Neural cell (in vitro differentiated cells): ENCODE data around the gene C2CD2.

ENCODE experiments used
- CTCF ChIP-seq: fragments of 450-650 bp; IDR thresholded peaks from 2 replicates; pipeline ENCODE4 v1.5.1; 2014; ENCODE audit warnings: antibody characterized with exemption, mild to moderate bottlenecking, moderate library complexity; ENCODE audit not compliant: poor library complexity, severe bottlenecking
- EP300 ChIP-seq: fragments of 450-650 bp; conservative IDR thresholded peaks from 2 replicates; pipeline ENCODE4 v1.6.1; 2014; ENCODE audit warnings: antibody characterized with exemption, mild to moderate bottlenecking, moderate library complexity; ENCODE audit not compliant: poor library complexity, severe bottlenecking
- EZH2 ChIP-seq: fragments of 200-600, 300-800 bp; shearing (Covaris generic), sonication (generic); IDR thresholded peaks from 2 replicates; pipeline ENCODE4 v1.6.1; 2014; ENCODE audit warnings: antibody characterized with exemption, low read length, borderline replicate concordance, mild to moderate bottlenecking; ENCODE audit not compliant: insufficient read depth, poor library complexity, severe bottlenecking
- MXI1 ChIP-seq: fragments of 450-650 bp; conservative IDR thresholded peaks from 2 replicates; pipeline ENCODE4 v1.6.1; 2014; ENCODE audit warnings: antibody characterized with exemption, mild to moderate bottlenecking; ENCODE audit not compliant: poor library complexity, severe bottlenecking
- POLR2AphosphoS5 ChIP-seq: IDR thresholded peaks from 2 replicates; pipeline ENCODE4 v1.6.1; 2012
- RAD21 ChIP-seq: fragments of 450-650 bp; conservative IDR thresholded peaks from 2 replicates; pipeline ENCODE4 v1.6.1; 2014; ENCODE audit warnings: antibody characterized with exemption, mild to moderate bottlenecking, moderate library complexity
- REST ChIP-seq: IDR thresholded peaks from 2 replicates; pipeline ENCODE4 v1.6.1; 2012; ENCODE audit warnings: borderline replicate concordance
- SMC3 ChIP-seq: fragments of 450-650 bp; conservative IDR thresholded peaks from 2 replicates; pipeline ENCODE4 v1.6.1; 2014; ENCODE audit warnings: antibody characterized with exemption, mild to moderate bottlenecking, moderate library complexity; ENCODE audit not compliant: poor library complexity
- TAF1 ChIP-seq: IDR thresholded peaks from 2 replicates; pipeline ENCODE4 v1.6.1; 2012; ENCODE audit warnings: low read depth

- TF ChIP-seq EP300 (no peak), CTCF (no peak), POLR2AphosphoS5 (no peak), MXI1 (no peak), RAD21 (no peak), SMC3 (no peak), EZH2 (no peak), TAF1 (no peak), REST (no peak)
These were observed 87.5 kb downstream of the C2CD2 start for GRCh38 chr21:41866274-41866809.
